Vagina (tissue), 2 donors: ENCODE results near the gene SEC16A. TPM values are rescaled to one million over a fixed set of nuclear protein-coding genes. Genes with fewer than 3 reads are reported as not detected.

Source experiments
- DNase-seq, 2 donors: peaks; one replicate each; pipeline ENCODE4 v3.0.0-alpha.2; 2017; ENCODE audit errors: extremely low spot score in 2 of 2
- H3K27ac ChIP-seq: fragments of 200-600 bp; sonication (generic); one replicate; pipeline ENCODE4 v1.5.1; 2019
- H3K27me3 ChIP-seq: fragments of 200-600 bp; sonication (generic); one replicate; pipeline ENCODE4 v1.5.1; 2019
- H3K36me3 ChIP-seq, 2 donors: fragments of 200-600 bp; sonication (generic); one replicate each; pipeline ENCODE4 v1.5.1; 2017 to 2019
- H3K4me1 ChIP-seq: fragments of 200-600 bp; sonication (generic); one replicate; pipeline ENCODE4 v1.5.1; 2019
- H3K4me3 ChIP-seq, 2 donors: fragments of 200-600 bp; sonication (generic); 1 replicate in 1 of 2; 2 replicates in 1 of 2; pipeline ENCODE4 v1.5.1; 2016 to 2019
- H3K9me3 ChIP-seq: fragments of 200-600 bp; sonication (generic); one replicate; pipeline ENCODE4 v1.5.1; 2019
- CTCF ChIP-seq, 3 experiments: fragments of 450-650 bp in 2 of 3; fragments of 200-600 bp in 1 of 3; sonication (generic) in 1 of 3; IDR thresholded peaks; one replicate each; pipeline ENCODE4 v1.5.1; 2017 to 2019; ENCODE audit warnings: antibody characterized with exemption in 3 of 3, mild to moderate bottlenecking in 2 of 3, moderate library complexity in 2 of 3
- POLR2A ChIP-seq, 2 donors: fragments of 450-650 bp; IDR thresholded peaks; one replicate each; pipeline ENCODE4 v1.6.1; 2017; ENCODE audit warnings: antibody characterized with exemption in 2 of 2, mild to moderate bottlenecking in 2 of 2, moderate library complexity in 2 of 2
- POLR2AphosphoS5 ChIP-seq, 2 donors: sonication (generic); formaldehyde crosslinking; IDR thresholded peaks; one replicate each; pipeline ENCODE4 v1.9.0; 2017; ENCODE audit warnings: antibody characterized with exemption in 2 of 2, mild to moderate bottlenecking in 2 of 2, low read depth in 1 of 2; ENCODE audit not compliant: insufficient read depth in 1 of 2
- intact Hi-C: fragments of 100-400 bp; cut with DNase I; formaldehyde crosslinking; loops from one replicate; pipeline ENCODE4 v1.15.1; 2023
- total RNA-seq: library from RNA; depleted of rRNA; stranded (reverse); fragments of >200 nt; gene quantifications from one replicate; pipeline ENCODE4 v1.2.3, GENCODE V29; 2016

The SEC16A gene
- total RNA-seq, 1 donor from 2014 or later = 52.3 TPM

- DNase-seq = no peak
- TF ChIP-seq POLR2AphosphoS5 (IDR thresholded peaks at IDR 0.05; ENCODE audit: insufficient read depth in 1 of 2, low read depth in 1 of 2) = no peak
- Histone ChIP-seq H3K27ac (no peak overlapping the region), H3K4me1 (peaks cover 10% of the 10 kb centered on the region), H3K9me3 (no peaks in the 10 kb centered on the region), H3K27me3 (no peaks in the 10 kb centered on the region), H3K4me3 (no peak overlapping the region), H3K36me3 (peaks cover 0 to 94% of the 10 kb centered on the region in 2 donors)
- intact Hi-C loops = no loop called here
Observed at GRCh38 chr9:136508729-136509500, 26.1 kb upstream of the SEC16A start.

GRCh38 chr9:136507992-136508375, 25.1 kb upstream of the SEC16A start:
- H3K27me3 ChIP-seq = no peaks in the 10 kb centered on the region
- no peak for TF ChIP-seq POLR2AphosphoS5 (IDR thresholded peaks at IDR 0.05; ENCODE audit: insufficient read depth in 1 of 2, low read depth in 1 of 2)
- no peak for TF ChIP-seq POLR2A (IDR thresholded peaks at IDR 0.05)
- no peak for TF ChIP-seq CTCF (IDR thresholded peaks at IDR 0.05)
- no peak overlapping the region for H3K27ac ChIP-seq
- no peak for DNase-seq
- no peak overlapping the region for H3K4me3 ChIP-seq
- no peaks in the 10 kb centered on the region for H3K9me3 ChIP-seq
- intact Hi-C loops = no loop called here
- peaks cover 10% of the 10 kb centered on the region for H3K4me1 ChIP-seq
- H3K36me3 ChIP-seq = peaks cover 0 to 94% of the 10 kb centered on the region in 2 donors

GRCh38 chr9:136507221-136507991, 24.6 kb upstream of the SEC16A start:
- Histone ChIP-seq H3K27ac (no peak overlapping the region), H3K36me3 (peaks cover 0 to 94% of the 10 kb centered on the region in 2 donors)
- DNase-seq = no peak

GRCh38 chr9:136506425-136506824, 23.6 kb upstream of the SEC16A start:
- no peak for DNase-seq
- H3K27ac ChIP-seq = no peak overlapping the region
- no peak for TF ChIP-seq CTCF (IDR thresholded peaks at IDR 0.05)
- no peak for TF ChIP-seq POLR2A (IDR thresholded peaks at IDR 0.05)
- no peak for TF ChIP-seq POLR2AphosphoS5 (IDR thresholded peaks at IDR 0.05; ENCODE audit: insufficient read depth in 1 of 2, low read depth in 1 of 2)
- H3K4me1 ChIP-seq = peaks cover 10% of the 10 kb centered on the region
- intact Hi-C loops = no loop called here
- H3K9me3 ChIP-seq = no peaks in the 10 kb centered on the region
- no peak overlapping the region for H3K4me3 ChIP-seq
- no peaks in the 10 kb centered on the region for H3K27me3 ChIP-seq
- H3K36me3 ChIP-seq = peaks cover 0 to 97% of the 10 kb centered on the region in 2 donors

More at GRCh38 chr9:136507221-136507991, 24.6 kb upstream of the SEC16A start:
- no peaks in the 10 kb centered on the region for H3K27me3 ChIP-seq
- intact Hi-C loops = no loop called here
- peaks cover 10% of the 10 kb centered on the region for H3K4me1 ChIP-seq
- H3K9me3 ChIP-seq = no peaks in the 10 kb centered on the region
- TF ChIP-seq POLR2AphosphoS5 (IDR thresholded peaks at IDR 0.05; ENCODE audit: insufficient read depth in 1 of 2, low read depth in 1 of 2) (no peak), POLR2A (IDR thresholded peaks at IDR 0.05) (no peak), CTCF (IDR thresholded peaks at IDR 0.05) (no peak)
- no peak overlapping the region for H3K4me3 ChIP-seq

- H3K4me1 ChIP-seq = peaks cover 7% of the 10 kb centered on the region
- H3K36me3 ChIP-seq = peaks cover 0 to 95% of the 10 kb centered on the region in 2 donors
- no peak overlapping the region for H3K4me3 ChIP-seq
- intact Hi-C loops = no loop called here
- H3K9me3 ChIP-seq = no peaks in the 10 kb centered on the region
- no peak for DNase-seq
- H3K27ac ChIP-seq = no peak overlapping the region
- TF ChIP-seq CTCF (IDR thresholded peaks at IDR 0.05) (no peak), POLR2AphosphoS5 (IDR thresholded peaks at IDR 0.05; ENCODE audit: insufficient read depth in 1 of 2, low read depth in 1 of 2) (no peak), POLR2A (IDR thresholded peaks at IDR 0.05) (no peak)
- no peaks in the 10 kb centered on the region for H3K27me3 ChIP-seq
Observed at GRCh38 chr9:136505406-136506403, 22.9 kb upstream of the SEC16A start.
